Lung (tissue), 12 donors: ENCODE measurements around the gene C1D. TPM values are rescaled to one million over a fixed set of nuclear protein-coding genes. Genes with fewer than 3 reads are reported as not detected.

Source experiments
- ATAC-seq: fragments of 200-7000 bp; cut with Tn5 transposase; one replicate; pipeline ENCODE4 v1.9.1; 2020; ENCODE audit warnings: moderate number of reproducible peaks; ENCODE audit not compliant: insufficient read depth, low FRiP score
- DNase-seq, 3 donors: peaks; one replicate each; pipeline ENCODE4 v3.0.0-alpha.2; 2013 to 2017
- H3K27ac ChIP-seq, 2 donors: one replicate each; pipeline ENCODE4 v1.5.1; 2013; ENCODE audit warnings: mild to moderate bottlenecking in 2 of 2, moderate library complexity in 2 of 2, control low read depth in 1 of 2, inconsistent platforms in 1 of 2, low read depth in 1 of 2, low read length in 1 of 2
- H3K27me3 ChIP-seq, 3 donors: one replicate each; pipeline ENCODE4 v1.5.1; 2013; ENCODE audit warnings: low read length in 2 of 3; ENCODE audit not compliant: control insufficient read depth in 3 of 3, insufficient read depth in 3 of 3
- H3K36me3 ChIP-seq, 4 donors: one replicate each; pipeline ENCODE4 v1.5.1; 2013; ENCODE audit warnings: low read length in 4 of 4, mild to moderate bottlenecking in 1 of 4, moderate library complexity in 1 of 4; ENCODE audit not compliant: control insufficient read depth in 4 of 4, insufficient read depth in 4 of 4
- H3K4me1 ChIP-seq, 5 donors: one replicate each; pipeline ENCODE4 v1.5.1; 2013; ENCODE audit warnings: low read length in 5 of 5, mild to moderate bottlenecking in 2 of 5, moderate library complexity in 1 of 5; ENCODE audit not compliant: control insufficient read depth in 5 of 5, insufficient read depth in 5 of 5
- H3K4me3 ChIP-seq: one replicate; pipeline ENCODE4 v1.5.1; 2013; ENCODE audit warnings: mild to moderate bottlenecking, control low read depth, moderate library complexity
- H3K9ac ChIP-seq, 2 donors: one replicate each; pipeline ENCODE4 v1.5.1; 2013; ENCODE audit warnings: low read length in 2 of 2, control low read depth in 1 of 2; ENCODE audit not compliant: insufficient read depth in 1 of 2
- H3K9me3 ChIP-seq, 4 donors: one replicate each; pipeline ENCODE4 v1.5.1; 2013; ENCODE audit warnings: low read length in 3 of 4, mild to moderate bottlenecking in 1 of 4, moderate library complexity in 1 of 4; ENCODE audit not compliant: control insufficient read depth in 4 of 4, insufficient read depth in 3 of 4
- CTCF ChIP-seq: IDR thresholded peaks from 2 replicates; pipeline ENCODE4 v1.5.1; 2012; ENCODE audit warnings: mild to moderate bottlenecking; ENCODE audit errors: control extremely low read depth, extremely low read depth
- WGBS, 2 donors: extraction: QIAGEN DNeasy Blood & Tissue Kit; methylation state at CpG; one replicate each; pipeline ENCODE4 v1.1.7; 2013; 5-methylcytosine and 5-hydroxymethylcytosine counted together
- polyA plus RNA-seq, 2 donors: library from polyadenylated mRNA; stranded (reverse); fragments of 200-250 nt; gene quantifications; one replicate each; pipeline ENCODE4 v1.2.1, GENCODE V29; 2013
- total RNA-seq, 2 donors: library from RNA; depleted of rRNA in 1 of 2; stranded (reverse); fragments of >200 nt in 1 of 2; gene quantifications; one replicate each; pipeline ENCODE4 v1.2.1, GENCODE V29; 2014 to 2021
- donor health status: control.
- donor health status: control.
- donor health status: Bipolar disorder and iron deficiency.
- donor health status: healthy.
- donor health status: DM: yes; HTN: yes; CAD: no.

C1D gene
- total and polyA plus RNA-seq, 4 donors = 12.9 to 38.3 (median 26.1) TPM

- Histone ChIP-seq H3K4me1 (peaks cover 0 to 11% (median 0%) of the 10 kb centered on the region in 5 donors), H3K27ac (no peak overlapping the region), H3K36me3 (no peaks in the 10 kb centered on the region), H3K9me3 (no peaks in the 10 kb centered on the region), H3K4me3 (no peak overlapping the region), H3K27me3 (no peaks in the 10 kb centered on the region), H3K9ac (no peak overlapping the region)
- WGBS, 2 donors = 94 to 95% methylated on average over 5 of the region's 5 CpGs
- DNase-seq (no peak), ATAC-seq (no peak)
- no peak for TF ChIP-seq CTCF
Measured at GRCh38 chr2:68030529-68030928, 32.3 kb downstream of the C1D start.

GRCh38 chr2:68027959-68028358 is 34.8 kb downstream of the C1D start:
- Histone ChIP-seq H3K9ac (no peak overlapping the region), H3K4me3 (no peak overlapping the region), H3K27ac (no peak overlapping the region), H3K36me3 (no peaks in the 10 kb centered on the region), H3K4me1 (peaks cover 0 to 11% (median 0%) of the 10 kb centered on the region in 5 donors), H3K27me3 (no peaks in the 10 kb centered on the region), H3K9me3 (peaks cover 0 to 6% (median 0%) of the 10 kb centered on the region in 4 donors)
- no peak for DNase-seq
- TF ChIP-seq CTCF = no peak
- ATAC-seq = no peak

- ATAC-seq (no peak), DNase-seq (no peak)
- Histone ChIP-seq H3K4me3 (no peak overlapping the region), H3K36me3 (no peaks in the 10 kb centered on the region), H3K9me3 (peaks cover 0 to 6% (median 0%) of the 10 kb centered on the region in 4 donors), H3K27me3 (no peaks in the 10 kb centered on the region), H3K4me1 (no peaks in the 10 kb centered on the region), H3K9ac (no peak overlapping the region), H3K27ac (no peak overlapping the region)
- 96% methylated on average over 22 of the region's 22 CpGs for WGBS, 2 donors
- no peak for TF ChIP-seq CTCF
Measured at GRCh38 chr2:68024450-68024849, 38.4 kb downstream of the C1D start.

GRCh38 chr2:68023904-68024303 is 38.9 kb downstream of the C1D start:
- no peaks in the 10 kb centered on the region for H3K27me3 ChIP-seq
- DNase-seq (no peak), ATAC-seq (no peak)
- H3K9me3 ChIP-seq = peaks cover 0 to 6% (median 0%) of the 10 kb centered on the region in 4 donors
- no peak overlapping the region for H3K4me3 ChIP-seq
- H3K36me3 ChIP-seq = no peaks in the 10 kb centered on the region
- no peak for TF ChIP-seq CTCF
- H3K4me1 ChIP-seq = no peaks in the 10 kb centered on the region
- no peak overlapping the region for H3K27ac ChIP-seq
- 96 to 97% methylated on average over 16 of the region's 16 CpGs for WGBS, 2 donors
- no peak overlapping the region for H3K9ac ChIP-seq
